Cardiac fibroblast (primary cell): ENCODE results near the gene SHANK3.

Source experiments
- DNase-seq, 2 donors: peaks; one replicate each; pipeline versions ENCODE4 v3.0.0 to v3.0.0-alpha.2; 2010; ENCODE audit warnings: low read depth in 2 of 2
- H3K4me3 ChIP-seq, 2 donors: replicated peaks in 1 of 2; 1 replicate in 1 of 2; 2 replicates in 1 of 2; pipeline ENCODE4 v1.5.1; 2011; ENCODE audit warnings: low read depth in 2 of 2, low read length in 2 of 2, mild to moderate bottlenecking in 2 of 2, moderate library complexity in 1 of 2
- CTCF ChIP-seq: IDR thresholded peaks from one replicate; pipeline ENCODE4 v1.5.1; 2011; ENCODE audit warnings: low read depth, mild to moderate bottlenecking, low read length, inconsistent platforms

SHANK3 gene

GRCh38 chr22:50714150-50714549, 41.5 kb downstream of the SHANK3 start:
- no peak for TF ChIP-seq CTCF
- DNase-seq: no peak
- no peak overlapping the region for H3K4me3 ChIP-seq

GRCh38 chr22:50714631-50715179, 42.1 kb downstream of the SHANK3 start:
- no peak for TF ChIP-seq CTCF
- H3K4me3 ChIP-seq: no peak overlapping the region
- no peak for DNase-seq

GRCh38 chr22:50715250-50715649, 42.6 kb downstream of the SHANK3 start:
- no peak for DNase-seq
- no peak for TF ChIP-seq CTCF
- H3K4me3 ChIP-seq: no peak overlapping the region

- no peak for DNase-seq
- no peak for TF ChIP-seq CTCF
- H3K4me3 ChIP-seq: no peak overlapping the region
Observed at GRCh38 chr22:50715776-50716175, 43.2 kb downstream of the SHANK3 start.

GRCh38 chr22:50716290-50717024, 43.8 kb downstream of the SHANK3 start:
- no peak for TF ChIP-seq CTCF
- no peak for DNase-seq

GRCh38 chr22:50717709-50718351, 45.2 kb downstream of the SHANK3 start:
- no peak overlapping the region for H3K4me3 ChIP-seq
- TF ChIP-seq CTCF: no peak
- DNase-seq: no peak

More at GRCh38 chr22:50716290-50717024, 43.8 kb downstream of the SHANK3 start:
- H3K4me3 ChIP-seq: no peak overlapping the region
